LoVo (cell line): ENCODE data around the gene DIP2C.

ENCODE experiments used
- DNase-seq: peaks from one replicate; pipeline ENCODE4 v3.0.0-alpha.2; 2016; ENCODE audit warnings: low spot score

Gene DIP2C

GRCh38 chr10:494149-494542 is 195.3 kb downstream of the DIP2C start:
- DNase-seq: no peak

GRCh38 chr10:493391-494148 is 195.9 kb downstream of the DIP2C start:
- no peak for DNase-seq

DNA sequence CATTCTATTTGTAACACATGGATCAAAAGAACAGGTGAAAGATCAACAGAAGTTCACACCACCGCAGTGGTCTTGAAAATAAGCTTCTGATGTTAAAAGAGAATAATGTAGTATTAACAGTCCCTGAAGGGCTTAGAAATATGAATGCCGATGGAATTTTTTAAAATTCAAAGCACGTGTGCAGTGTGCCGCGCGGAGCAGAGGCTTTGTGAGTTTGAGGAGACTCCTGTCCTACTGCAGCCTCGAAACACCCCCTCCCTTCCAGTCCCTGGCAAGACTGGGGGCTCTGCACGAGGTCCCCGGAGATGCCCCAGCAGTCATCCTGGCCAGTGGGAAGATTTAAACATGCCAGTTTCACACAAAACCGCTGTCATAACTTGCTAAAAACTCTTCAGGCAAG is 196.6 kb downstream of the DIP2C start:
- no peak for DNase-seq

DNA sequence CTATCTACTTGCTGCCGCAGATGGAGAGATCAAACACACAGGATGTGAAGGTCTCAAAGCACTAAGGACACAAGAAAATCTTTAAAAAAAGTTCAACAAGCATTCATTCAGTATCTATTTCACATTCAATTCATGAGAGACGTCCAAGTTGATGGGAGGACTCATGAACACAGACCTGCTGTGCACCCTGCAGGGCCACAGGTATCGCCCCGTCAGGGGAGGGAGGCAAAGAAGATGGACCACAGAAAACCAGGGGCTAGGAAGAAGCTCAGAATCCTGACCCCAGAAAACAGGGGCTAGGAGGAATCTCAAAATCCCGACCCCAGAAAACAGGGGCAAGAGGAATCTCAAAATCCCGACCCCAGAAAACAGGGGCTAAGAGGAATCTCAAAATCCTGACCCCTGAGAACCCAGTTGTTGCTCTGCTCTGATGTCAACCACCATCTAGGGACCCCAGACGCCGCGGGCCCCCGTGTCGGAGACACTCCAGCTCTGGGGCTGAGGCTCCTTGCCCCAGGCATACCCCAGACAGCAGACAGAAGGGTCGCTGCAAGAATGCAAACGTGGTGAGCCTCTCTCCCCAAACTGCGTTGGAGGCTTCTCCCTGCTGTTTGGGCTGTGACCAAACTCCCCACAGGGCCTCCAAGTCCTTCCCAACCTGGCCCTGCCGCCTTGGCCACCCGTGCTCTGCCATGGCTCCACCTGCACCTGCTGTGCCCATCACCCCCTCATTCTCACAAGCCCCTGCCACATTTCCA is 197.6 kb downstream of the DIP2C start:
- DNase-seq: no peak

DNA sequence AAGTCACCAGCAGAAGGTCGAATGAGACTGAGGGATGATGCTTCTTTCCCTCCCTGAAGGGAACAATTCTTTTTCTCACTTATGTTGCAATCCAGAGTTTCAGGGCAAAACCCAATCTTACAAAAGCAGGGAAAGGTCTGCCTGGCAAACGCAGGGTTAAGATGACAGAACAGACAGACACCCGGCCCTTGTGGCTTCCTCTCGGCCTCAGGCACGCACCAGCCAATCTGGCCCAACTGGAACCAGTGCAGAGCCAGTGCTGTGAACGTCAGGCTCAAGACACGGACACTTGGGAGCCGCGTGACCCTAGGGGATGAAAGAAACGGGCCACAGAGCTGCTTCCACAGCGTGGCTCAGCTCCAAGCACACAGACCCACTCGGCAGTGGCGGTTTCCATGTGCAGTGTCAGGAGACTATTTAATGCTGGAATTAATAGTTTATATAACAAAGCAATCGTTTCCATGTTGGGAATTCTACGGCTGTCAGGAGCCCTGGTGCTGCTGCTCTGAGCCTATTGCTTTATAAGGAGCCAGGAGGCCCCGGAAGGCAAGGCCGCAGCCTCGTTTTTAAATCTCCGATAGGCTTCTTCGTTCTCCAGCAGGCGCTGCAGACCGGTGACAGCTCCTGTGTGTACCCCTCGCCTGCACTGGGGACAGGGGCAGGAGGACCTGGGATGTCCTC is 198.4 kb downstream of the DIP2C start:
- DNase-seq: no peak

DNA sequence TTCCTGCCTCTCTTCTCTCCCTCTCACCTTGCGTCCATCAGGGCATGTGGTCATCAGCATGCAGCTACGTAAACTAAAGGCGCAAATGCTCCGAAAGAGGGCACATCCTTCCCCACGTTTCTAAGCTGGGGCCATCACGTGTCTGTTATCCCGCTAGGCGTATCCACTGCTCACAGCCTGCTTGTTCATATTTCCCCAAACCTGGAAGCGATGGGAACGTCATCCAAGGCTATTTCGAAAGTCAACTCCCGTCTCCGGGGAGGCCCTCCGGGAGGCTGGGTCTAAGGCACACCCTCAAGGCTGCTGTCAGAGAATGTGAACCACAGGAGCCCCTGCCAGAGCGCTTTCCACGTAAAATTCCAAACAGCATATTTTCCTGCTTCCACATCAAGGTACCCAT is 199.2 kb downstream of the DIP2C start:
- no peak for DNase-seq

DNA sequence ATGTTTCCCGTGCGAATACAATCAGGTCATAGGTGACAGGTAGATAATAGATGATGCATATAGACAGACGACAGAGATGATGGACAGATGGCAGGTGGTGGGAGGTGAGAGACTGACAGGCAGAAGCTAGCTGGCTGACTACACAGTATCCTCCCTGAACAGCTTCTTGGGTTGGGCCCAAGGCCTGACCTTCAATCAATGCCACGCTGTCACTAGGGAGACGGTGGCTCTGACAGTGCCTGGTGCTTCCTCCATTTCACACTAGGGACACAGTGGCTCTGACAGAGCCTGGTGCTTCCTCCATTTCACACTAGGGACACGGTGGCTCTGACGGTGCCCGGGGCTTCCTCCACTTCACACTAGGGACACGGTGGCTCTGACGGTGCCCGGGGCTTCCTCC is 200.1 kb downstream of the DIP2C start:
- no peak for DNase-seq

GRCh38 chr10:488933-489215 is 200.6 kb downstream of the DIP2C start:
- DNase-seq: no peak

- DNase-seq: no peak
Observed at GRCh38 chr10:488081-488932, 201.2 kb downstream of the DIP2C start.

DNA sequence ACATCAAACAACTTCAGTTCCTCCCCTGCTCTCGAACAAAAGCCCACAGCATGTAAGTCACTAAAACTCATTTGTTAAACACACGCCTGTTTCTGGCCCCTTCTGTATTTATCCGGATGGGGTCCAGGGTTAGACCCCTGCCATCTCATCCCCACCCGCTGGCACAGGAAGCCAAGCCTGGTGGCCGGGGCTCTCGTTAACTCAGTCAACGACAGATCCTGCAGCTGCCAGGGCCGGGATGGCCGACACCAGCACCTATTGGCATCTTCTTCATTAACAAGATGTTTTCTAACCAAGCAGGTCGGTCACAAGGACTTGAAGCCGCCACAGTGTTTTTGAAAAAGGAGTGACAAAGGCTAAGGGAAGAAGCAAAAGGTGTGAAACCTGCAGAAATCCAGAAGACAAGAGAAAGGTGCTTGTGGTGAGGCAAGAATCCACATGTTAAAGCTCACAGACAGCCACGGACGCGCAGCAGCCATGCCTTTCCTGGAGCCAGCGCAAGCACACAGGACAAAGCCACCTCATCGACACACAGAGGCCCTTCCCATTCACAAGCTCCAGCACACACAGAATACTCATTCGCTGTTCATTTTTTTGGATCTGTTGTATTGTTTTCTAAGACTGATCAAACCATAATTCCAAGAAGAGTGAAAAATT is 202.7 kb downstream of the DIP2C start:
- DNase-seq: no peak

- no peak for DNase-seq
Observed at GRCh38 chr10:486206-486605, 203.3 kb downstream of the DIP2C start.

DNA sequence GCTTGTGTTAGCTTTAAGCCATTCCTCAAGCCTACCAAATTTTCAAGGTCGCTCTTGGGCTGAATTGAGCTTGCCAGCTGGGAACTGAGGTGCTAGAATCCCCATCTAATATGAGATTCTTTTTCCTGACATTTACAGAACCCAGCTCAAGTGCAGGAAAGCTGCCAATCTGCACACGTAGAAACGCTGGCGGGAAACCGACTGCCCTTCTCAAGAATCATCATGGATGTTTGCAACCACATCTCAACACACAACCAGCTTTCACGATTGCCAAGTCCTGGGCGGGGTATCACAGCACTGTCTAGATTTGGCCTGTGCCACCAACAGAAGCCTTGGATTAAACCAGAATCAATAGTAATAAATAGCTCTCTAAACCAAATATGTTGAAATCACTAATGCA is 203.7 kb downstream of the DIP2C start:
- DNase-seq: no peak

DNA sequence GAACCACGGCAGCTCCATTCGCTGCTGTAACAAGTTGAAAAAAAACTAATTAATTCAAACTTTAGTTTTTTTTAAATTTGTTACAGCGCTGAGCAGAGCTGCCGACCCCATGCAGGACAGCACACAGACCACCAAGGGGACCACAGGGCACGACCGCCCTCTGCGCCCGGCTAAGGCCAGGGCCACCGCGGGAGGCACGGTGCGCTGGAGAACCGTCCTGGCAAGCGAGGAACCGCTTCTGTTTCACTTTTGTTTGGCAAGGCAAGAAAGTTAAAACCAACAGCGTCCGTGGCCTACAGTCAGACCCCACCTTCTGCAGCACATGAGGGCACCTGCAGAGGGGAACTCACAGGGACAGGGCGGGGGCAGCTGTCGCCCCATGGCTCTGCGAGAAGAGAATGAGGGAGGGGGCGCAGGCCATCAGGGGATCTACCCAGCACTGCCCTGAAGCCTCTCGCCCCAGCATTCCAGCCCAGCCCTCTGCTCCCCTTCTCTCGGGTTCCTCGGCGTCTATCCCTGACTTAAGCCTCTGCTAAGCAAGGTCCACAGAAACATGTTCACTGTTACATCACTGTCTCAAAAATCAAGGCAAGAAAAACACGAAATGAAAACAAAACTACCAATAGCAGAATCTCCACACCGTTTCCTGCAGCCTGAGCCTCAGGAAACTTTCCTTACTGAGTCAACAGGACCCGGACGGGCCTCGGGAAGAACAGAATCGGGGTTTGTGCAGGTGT is 204.4 kb downstream of the DIP2C start:
- peak; percentile 12 for DNase-seq

GRCh38 chr10:484441-484924 is 205.0 kb downstream of the DIP2C start:
- DNase-seq: peak; percentile 68

DNA sequence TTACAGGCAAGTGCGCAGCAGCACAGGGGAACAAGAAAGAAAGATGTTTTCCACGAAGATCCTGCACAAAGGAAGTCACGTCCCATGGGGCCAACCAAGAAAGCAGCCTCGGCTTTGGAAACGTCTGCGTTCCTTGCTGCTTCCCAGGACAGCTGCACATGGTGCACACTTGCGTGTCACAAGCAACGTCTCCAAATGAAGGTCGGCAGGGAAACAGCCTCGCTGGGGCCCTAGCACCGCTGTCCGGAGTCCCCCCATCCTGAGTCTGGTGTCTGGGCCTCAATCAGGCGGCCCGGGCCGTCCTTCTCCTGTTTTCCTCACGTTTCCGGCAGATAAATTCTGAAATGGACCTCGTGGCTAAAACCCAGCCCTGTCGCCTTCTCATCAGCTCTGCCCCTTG is 206.2 kb downstream of the DIP2C start:
- DNase-seq: no peak

- DNase-seq: no peak
Observed at GRCh38 chr10:482848-483247, 206.6 kb downstream of the DIP2C start.

DNA sequence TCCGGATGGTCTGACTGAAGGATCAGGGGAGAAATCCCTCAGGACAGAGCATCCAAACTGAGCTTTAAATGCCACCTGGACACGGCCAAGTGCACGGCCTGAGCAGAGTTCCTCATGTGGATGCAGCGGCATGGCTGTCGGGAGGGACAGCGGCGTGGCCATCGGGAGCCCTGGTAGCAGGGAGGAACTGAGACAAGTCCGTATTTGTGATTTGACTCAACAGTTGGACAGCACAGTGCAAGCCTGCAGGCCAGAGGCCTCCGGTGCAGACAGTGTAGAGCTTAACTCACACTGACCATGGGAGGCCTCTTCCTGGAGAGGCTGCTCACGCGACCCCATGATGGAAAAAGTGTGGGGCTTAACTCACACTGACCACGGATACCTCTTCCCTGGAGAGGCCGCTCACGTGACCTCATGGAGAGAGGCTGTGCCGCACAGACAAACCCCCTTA is 207.4 kb downstream of the DIP2C start:
- no peak for DNase-seq

GRCh38 chr10:481628-482027 is 207.8 kb downstream of the DIP2C start:
- DNase-seq: no peak

GRCh38 chr10:480928-481552 is 208.4 kb downstream of the DIP2C start:
- no peak for DNase-seq

GRCh38 chr10:480498-480927 is 209.0 kb downstream of the DIP2C start:
- DNase-seq: no peak
